8988T (cell line): Measurements from ENCODE around the gene CALML3.

ENCODE experiments used
- DNase-seq: peaks from one replicate; pipeline ENCODE4 v3.0.0; 2011

The CALML3 gene

GRCh38 chr10:5573968-5574641 is 49.3 kb downstream of the CALML3 start:
- no peak for DNase-seq

GRCh38 chr10:5574642-5575131 is 49.9 kb downstream of the CALML3 start:
- no peak for DNase-seq

GRCh38 chr10:5575144-5575481 is 50.4 kb downstream of the CALML3 start:
- DNase-seq: no peak

GRCh38 chr10:5575482-5576153 is 50.9 kb downstream of the CALML3 start:
- no peak for DNase-seq

- no peak for DNase-seq
Observed at GRCh38 chr10:5576154-5576748, 51.5 kb downstream of the CALML3 start.
